Airway epithelial cell (primary cell): ENCODE results near the gene AHR. TPM values are rescaled to one million over a fixed set of nuclear protein-coding genes. Genes with fewer than 3 reads are reported as not detected.

Experiments
- total RNA-seq: library from RNA; depleted of rRNA; stranded (reverse); fragments of >200 nt; gene quantifications from 2 replicates; pipeline ENCODE4 v1.2.3, GENCODE V29; 2015

AHR gene
- total RNA-seq: 57.2 and 66.6 TPM in 2 replicates

DNA sequence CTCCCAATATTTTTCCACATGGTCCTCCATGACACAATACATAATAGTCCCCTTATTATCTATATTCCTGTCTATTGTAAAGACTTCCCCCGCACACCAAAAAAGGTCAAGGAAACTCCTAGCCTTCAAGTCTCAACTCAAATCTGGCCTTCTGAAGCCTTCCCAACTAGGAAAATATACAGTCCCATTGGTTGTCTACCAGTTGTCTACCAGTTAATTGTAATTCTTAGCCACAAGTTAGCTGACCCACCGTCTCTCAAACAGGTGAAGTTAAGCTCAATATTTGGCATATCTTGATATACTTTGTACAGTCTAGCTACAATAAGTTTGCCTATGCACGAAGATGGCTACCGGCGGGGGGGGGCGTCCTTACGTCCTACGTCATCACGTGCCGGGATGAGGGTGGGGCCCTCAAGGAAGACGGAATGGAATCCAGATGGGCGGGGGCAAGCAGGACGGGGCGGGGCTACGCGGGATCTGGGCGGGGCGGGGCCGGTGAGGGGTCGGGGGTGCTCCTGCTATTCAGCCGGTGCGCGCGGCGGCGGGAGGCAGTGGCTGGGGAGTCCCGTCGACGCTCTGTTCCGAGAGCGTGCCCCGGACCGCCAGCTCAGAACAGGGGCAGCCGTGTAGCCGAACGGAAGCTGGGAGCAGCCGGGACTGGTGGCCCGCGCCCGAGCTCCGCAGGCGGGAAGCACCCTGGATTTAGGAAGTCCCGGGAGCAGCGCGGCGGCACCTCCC is at the start of gene AHR:
Gene AHR (plus strand): TSS at position 551 of the 738 bp plus-strand sequence. CDS start 613 bp downstream, outside the sequence.

